ENCODE measurements around the gene SMURF2. TPM values are rescaled to one million over a fixed set of nuclear protein-coding genes. Genes with fewer than 3 reads are reported as not detected.
"Not testable (repeated sequence)": the region's sequence is repeated elsewhere in the genome, so short reads cannot be mapped to it uniquely, and the experiment has no call there.

Gene SMURF2
- total RNA-seq, 1 donor from 2014 or later: 43.1 TPM

DNA sequence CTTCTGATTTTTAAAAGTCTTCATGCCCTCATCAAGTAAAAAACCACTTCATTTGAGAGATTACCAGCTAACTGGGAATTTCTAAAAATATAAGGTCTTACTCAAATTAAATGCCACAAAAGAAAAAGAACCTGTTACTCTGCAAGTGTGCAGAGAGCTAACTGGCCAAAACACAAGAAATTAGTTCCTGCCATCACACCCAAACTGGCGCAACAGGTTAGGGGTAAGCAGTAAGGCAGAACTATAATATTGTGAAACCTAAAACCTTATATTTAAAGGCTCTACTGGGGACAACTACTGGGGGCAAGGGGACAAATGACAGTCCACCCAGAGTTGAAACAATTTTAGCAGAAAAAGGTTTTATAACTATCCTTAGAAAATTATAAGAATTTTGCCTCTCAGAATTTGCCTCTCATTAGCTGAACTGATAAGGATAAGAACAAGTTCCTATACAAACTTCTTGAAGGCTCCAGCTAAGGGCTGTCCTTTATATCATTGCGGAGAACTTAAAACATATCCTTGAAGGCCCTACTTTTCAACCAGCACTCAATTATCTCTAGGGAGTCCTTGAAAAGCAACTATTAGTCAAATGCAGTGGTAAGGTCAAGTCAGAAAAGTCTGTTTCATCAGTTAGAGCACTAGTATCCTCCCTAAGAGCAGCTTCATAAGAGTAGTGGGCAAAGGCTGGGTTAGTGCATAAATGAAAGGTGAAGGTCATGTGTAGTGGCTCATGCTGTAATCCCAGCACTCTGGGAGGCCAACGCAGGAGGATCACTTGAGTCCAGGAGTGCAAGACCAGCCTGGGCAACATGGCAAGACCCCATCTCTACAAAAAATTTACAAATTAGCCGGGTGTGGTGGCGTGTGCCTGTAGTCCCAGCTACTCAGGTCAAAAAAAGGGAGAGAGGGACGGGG, 31.5 kb downstream of the SMURF2 start:
- no peak for DNase-seq

GRCh38 chr17:64628641-64629040, 33.5 kb downstream of the SMURF2 start:
- DNase-seq: no peak

DNA sequence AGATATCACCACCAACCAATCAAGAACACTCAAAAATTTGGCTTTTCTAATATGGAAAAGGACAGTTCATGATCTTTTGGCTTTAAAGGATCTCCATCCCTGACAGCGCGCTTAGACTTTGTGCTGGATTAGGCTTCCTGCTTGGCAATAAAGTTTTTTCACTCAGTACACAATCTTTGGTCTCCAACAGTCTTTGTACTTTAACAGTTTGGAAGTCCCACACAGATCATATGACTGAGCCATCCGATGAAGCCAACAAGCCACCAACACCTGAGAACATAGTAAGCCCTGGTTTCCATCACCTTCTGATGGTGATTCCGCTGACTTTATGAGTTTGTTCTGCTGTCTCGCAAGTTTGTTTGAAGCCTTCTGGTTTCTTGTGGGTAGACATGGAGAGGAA, 34.3 kb downstream of the SMURF2 start:
- DNase-seq: no peak

- DNase-seq: no peak
Measured at GRCh38 chr17:64626827-64627226, 35.3 kb downstream of the SMURF2 start.

GRCh38 chr17:64625541-64625940, 36.6 kb downstream of the SMURF2 start:
- DNase-seq: no peak

DNA sequence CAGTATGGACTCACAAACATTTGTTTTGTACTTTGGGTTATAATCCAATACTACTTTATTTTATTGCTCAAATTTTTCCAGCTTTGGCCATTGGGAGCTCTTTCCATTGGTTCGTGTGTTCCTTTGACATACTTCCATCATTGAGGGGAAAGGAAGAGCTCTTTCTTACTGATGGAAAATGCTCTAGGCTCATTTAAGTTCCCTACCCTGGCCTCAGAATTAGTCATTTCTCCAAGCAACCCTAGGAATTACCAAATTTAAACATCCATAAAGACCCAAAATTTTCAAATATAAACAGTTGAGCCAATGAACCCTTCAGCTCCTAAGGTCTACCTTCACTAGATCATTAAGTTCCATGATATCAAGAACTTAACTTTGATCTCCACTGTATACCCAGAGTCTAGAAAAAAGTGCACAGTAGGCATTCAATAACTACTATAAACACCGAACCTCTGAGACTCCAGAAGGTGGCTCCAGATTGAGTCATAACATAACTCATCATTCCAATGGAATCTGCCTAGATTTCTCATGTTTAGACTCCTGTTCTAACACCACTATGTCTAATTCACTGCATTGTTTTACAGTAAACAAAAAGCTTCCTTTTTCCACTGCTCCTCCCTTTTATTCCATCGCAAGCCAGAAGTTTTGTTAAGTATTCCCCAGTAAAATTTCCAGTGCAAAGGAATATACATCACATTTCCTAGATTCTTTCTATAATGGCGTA, 39.0 kb downstream of the SMURF2 start:
- no peak for DNase-seq

- no peak for DNase-seq
Measured at GRCh38 chr17:64621772-64622171, 40.3 kb downstream of the SMURF2 start.

DNA sequence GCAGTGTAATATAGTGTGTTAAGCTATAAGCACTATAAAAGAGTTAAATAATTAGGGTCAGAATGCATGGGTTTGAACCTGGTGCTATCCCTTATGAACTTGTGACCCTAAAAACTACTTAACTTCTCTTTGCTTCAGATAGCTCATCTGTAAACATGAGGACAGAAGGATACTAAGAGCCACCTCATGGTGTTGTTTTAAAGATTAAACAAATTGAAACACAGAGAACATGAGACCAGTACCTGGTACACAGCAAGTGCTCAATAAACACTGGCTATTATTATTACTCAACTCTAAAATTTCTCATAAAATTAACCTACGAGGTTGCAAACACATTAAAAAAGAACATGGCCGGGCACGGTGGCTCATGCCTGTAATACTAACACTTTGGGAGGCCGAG, 43.3 kb downstream of the SMURF2 start:
- DNase-seq: no peak

DNA sequence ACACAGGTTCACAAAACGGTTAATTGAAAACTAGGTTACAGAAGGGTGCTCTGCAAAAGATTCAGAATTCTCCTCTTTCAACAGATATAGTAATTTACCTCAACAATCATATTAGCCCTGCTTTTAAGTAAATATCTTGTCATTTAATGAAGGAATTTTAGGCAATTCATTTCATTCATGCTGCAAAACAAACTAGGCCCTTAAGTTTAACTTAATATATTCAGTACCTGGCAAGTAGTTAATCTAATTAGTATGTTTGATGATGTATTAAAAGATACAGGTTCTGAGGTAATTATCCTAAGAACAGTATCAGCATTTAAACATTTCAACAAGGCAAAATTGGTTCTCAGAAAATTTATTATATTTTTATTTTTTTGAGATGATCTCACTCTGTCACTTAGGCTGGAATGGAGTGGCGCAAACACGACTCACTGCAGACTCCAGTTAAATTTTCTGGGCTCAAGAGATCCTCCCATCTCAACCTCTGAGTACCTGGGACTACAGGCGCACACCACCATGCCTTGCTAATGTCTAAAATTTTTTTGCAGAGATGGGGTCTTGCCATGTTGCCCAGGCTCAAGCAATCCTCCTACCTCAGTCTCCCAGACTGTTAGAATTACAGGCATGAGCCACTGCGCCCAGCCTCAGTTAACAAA, 44.9 kb downstream of the SMURF2 start:
- no peak for DNase-seq

DNA sequence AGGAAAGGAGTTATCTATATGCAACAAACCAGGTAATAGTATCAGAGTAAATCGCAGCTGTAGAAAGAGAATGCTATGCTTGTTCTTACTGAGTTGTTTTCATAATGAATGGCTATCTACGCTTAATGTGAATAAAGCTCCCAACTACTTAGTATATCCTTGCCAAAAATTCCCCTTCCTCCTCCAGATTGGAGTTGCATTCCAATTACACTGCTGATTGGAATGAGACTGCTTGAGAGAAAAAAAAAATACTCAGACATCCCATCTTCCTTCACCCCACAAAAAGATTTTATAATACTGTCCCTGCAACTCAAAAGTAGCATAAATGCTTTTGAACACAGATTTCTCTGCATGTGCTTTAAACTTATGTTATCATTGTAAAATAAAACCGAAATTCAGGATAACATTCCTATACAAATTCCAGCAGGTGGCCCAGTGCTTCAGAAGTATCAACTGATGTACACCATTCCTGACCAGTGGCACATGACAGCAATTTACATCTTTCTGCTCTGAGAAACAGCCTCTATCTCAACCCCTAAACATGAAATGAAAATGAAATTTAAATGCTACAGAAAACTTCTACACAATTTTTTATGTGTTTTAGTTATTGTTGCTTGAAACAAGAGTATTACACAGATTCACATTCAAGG, 47.0 kb downstream of the SMURF2 start:
- DNase-seq: peak; percentile 35

DNA sequence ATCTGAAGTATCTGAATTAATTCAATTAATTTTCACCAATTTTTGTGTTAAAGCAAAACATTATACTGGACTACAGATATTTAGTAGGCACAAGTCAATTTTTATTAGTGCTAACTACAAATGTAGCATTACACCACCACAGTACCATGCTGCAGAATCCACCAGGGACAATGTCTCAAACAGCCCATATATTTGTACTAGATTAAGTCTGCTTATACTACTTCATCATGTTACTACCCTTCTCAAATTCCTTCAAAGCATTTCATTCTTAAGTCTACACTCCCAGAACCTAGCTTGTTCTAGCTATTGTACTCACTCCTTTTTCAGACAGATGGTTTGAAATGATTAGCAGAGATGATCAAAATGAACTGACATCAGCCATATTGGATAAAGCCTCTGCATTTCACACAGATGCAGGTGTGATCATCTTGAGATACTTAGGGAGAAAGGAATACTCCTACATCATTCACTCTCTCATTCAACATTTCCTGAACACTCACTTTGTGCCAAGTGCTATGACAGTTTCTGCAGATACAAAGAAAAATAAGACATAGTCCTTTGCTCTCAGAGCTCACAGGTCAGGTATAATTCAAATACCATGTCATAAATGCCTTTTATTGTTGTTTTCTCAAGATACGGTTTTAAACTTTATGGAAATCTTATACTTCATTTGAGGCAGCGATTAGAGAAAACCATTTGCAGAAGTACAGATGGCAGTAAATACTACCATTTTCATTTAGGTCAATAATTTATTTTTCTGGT, 47.7 kb downstream of the SMURF2 start:
- peak; percentile 16 for DNase-seq

DNA sequence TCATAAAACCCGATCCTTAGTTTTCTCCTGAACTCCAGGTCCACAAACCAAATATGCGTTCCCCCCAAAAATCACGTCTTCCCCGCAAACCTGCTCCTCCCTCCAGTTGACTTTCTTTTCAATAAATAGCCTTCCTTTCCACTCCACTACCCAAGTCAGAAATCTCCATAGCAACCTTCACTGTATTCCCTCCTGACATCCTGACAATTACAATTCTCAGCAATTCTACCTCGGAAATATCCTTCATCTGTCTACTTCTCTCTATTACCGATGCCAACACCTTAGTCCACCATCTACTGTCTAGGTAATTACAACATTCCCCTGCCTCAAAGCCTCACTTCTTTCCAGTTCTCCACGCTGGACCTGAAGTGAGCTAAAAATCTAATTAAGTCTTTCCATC, 50.7 kb downstream of the SMURF2 start:
- no peak for DNase-seq

DNA sequence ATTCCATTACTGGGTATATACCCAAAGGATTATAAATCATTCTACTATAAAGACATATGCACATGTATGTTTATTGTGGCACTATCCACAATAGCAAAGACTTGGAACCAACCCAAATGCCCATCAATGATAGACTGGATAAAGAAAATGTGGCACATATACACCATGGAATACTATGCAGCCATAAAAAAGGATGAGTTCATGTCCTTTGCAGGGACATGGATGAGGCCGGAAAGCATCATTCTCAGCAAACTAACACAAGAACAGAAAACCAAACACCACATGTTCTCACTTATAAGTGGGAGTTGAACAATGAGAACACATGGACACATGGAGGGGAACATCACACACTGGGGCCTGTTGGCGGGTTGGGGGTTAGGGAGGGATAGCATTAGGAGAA, 51.9 kb downstream of the SMURF2 start:
- not testable (repeated sequence) for DNase-seq

DNA sequence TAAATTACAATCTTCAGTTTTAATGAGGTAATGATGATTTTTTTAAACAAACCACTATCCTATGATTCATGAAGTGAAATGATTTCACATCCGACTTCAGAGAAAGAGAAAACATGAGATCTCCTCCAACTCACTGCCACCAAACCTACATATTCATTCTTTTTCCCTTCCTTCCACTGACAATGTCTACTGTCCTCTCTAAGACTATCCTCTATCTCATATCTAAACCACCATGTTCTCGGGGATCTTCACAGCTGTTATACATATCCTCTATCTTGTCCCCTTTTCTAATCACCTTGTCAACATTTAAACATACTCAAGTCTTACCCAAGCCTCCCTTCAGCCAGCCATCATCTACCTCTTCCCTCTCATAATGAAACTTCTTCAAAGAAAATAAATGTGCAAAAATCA, 53.5 kb downstream of the SMURF2 start:
- DNase-seq: no peak

GRCh38 chr17:64607862-64608565, 54.1 kb downstream of the SMURF2 start:
- no peak for DNase-seq

DNA sequence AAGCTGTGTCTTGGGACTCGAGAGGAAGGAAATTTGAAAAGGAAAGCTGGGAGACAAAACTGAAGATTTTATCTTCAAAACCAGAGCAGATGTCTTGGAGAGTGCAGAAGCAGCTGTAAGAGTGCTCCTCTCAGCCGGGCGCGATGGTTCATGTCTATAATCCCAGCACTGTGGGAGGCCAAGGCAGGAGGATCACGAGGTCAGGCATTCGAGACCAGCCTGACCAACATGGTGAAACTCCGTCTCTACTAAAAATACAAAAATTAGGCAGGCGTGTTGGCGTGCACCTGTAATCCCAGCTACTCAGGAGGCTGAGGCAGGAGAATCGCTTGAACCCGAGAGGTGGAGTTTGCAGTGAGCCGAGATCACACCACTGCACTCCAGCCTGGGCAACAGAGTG, 57.6 kb downstream of the SMURF2 start:
- not testable (repeated sequence) for DNase-seq

GRCh38 chr17:64603987-64604386, 58.1 kb downstream of the SMURF2 start:
- DNase-seq: no peak

DNA sequence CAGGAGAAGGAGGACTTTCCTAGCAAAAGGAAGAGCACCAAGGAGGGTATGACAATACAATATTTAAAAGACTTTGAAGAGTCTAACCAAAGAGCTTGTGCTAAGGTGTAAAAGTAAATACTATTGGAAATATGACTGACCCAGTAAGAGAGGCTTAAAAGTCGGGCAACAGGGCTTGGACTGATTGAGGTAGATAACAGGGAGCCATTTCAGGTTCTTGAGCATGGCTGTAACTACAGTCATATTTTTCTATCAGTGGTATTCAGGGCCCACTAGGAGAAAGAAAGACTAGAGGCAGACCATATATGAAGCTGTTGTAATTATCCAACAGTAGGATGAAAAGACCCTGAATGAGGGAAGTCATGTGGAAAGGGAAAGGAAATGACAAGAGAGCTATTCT, 62.3 kb downstream of the SMURF2 start:
- no peak for DNase-seq

GRCh38 chr17:64599187-64599676, 62.9 kb downstream of the SMURF2 start:
- no peak for DNase-seq

- no peak for DNase-seq
Measured at GRCh38 chr17:64598672-64599071, 63.4 kb downstream of the SMURF2 start.

GRCh38 chr17:64596988-64597387, 65.1 kb downstream of the SMURF2 start:
- no peak for DNase-seq
